GM13976 (cell line): Measurements from ENCODE around the gene LYRM4.

Source experiments
- DNase-seq: peaks from one replicate; pipeline ENCODE4 v3.0.0; 2012; ENCODE audit warnings: low spot score
- in situ Hi-C: fragments of 300-500 bp; cut with MboI; formaldehyde crosslinking; loops from one replicate; pipeline ENCODE4 v1.12.0; 2022; ENCODE audit warnings: low sequenced_read_pairs, mixed read lengths, inconsistent platforms; ENCODE audit not compliant: unreplicated experiment
- TF ChIP-seq, protein P1 (sequence below): IDR thresholded peaks from 2 replicates; pipeline ENCODE4 v1.5.1; 2012; ENCODE audit warnings: borderline replicate concordance, mild to moderate bottlenecking; ENCODE audit not compliant: insufficient read depth; ENCODE audit errors: extremely low read depth, missing control alignments, control extremely low read depth

The LYRM4 gene

DNA sequence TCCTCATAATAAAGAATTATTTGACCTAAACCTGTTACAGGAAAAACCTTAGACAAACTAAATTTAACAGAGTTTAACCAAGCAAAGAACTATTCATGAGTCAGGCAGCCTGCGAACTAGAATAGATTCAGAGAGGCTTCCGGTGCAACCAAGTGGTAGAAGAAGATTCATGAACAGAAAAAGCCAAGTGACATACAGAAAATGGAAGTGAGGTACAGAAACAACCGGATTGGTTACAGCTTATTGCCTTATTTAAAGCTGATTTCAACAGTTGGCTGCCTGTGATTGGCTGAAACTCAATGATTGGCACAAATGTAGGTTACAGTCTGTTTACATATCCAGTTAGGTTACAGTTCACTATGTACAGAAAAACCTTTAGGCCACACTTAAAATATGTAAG is 165.5 kb downstream of the LYRM4 start:
- peak; percentile 64 for DNase-seq
- TF ChIP-seq, protein P1, sequence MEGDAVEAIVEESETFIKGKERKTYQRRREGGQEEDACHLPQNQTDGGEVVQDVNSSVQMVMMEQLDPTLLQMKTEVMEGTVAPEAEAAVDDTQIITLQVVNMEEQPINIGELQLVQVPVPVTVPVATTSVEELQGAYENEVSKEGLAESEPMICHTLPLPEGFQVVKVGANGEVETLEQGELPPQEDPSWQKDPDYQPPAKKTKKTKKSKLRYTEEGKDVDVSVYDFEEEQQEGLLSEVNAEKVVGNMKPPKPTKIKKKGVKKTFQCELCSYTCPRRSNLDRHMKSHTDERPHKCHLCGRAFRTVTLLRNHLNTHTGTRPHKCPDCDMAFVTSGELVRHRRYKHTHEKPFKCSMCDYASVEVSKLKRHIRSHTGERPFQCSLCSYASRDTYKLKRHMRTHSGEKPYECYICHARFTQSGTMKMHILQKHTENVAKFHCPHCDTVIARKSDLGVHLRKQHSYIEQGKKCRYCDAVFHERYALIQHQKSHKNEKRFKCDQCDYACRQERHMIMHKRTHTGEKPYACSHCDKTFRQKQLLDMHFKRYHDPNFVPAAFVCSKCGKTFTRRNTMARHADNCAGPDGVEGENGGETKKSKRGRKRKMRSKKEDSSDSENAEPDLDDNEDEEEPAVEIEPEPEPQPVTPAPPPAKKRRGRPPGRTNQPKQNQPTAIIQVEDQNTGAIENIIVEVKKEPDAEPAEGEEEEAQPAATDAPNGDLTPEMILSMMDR, result no peak
- in situ Hi-C loops, result no loop called here

DNA sequence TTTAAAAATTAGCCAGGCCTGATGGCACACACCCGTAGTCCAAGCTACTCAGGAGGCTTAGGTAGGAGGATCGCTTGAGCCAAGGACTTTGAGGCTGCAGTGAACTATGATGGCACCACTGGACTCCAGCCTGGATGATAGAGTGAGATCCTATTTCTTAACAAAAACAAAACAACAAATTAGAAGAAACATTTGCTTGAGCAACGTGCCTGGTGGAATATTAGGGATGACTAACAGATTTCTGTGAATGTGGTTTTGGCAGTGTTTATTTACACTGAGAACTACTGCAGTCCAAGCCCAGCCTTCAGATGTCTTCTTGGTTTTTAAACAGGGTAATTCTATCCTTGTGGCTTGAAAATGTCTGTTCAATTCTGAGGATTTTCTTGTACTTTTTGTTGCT is 166.4 kb downstream of the LYRM4 start:
- TF ChIP-seq, protein P1, result no peak
- DNase-seq, result no peak
- in situ Hi-C loops, result no loop called here

DNA sequence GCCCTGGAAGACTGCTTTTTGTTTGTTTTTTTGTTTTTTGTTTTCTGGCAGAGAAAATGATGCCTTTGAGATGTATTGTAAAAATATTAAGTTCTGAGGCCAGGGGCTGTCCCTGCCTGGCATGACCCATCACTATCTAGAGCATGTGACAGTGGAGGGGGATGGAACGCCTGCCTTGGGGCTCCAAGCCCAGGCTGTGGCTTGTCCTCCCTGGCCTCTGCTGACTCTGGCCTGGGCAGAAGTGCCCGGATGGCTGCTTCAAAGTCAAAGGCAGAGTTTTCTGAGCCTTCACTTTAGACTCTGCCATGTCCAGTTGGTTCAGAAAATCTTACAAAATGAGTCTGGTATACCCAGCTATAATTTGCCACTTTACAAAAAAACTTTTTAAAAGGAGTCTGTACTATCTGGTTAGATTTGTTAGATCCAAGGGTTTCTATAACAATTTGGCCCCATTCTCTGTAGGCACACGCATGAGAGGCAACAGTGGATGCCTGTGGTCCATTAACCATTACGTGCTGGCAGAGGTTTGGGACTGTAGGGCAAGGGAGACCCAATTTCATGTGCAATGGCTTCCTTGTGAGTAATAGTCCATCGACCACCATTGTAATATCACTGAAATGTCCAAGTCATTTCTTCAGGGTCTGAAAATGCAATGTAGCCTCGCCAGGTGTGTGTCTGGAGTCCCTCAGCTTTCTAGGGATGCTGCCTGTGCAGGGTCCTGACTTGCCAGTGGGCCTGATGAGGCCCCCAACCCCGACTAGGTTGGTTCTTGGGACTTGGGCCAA is 167.3 kb downstream of the LYRM4 start:
- TF ChIP-seq, protein P1, result no peak
- in situ Hi-C loops, result no loop called here
- no peak for DNase-seq

DNA sequence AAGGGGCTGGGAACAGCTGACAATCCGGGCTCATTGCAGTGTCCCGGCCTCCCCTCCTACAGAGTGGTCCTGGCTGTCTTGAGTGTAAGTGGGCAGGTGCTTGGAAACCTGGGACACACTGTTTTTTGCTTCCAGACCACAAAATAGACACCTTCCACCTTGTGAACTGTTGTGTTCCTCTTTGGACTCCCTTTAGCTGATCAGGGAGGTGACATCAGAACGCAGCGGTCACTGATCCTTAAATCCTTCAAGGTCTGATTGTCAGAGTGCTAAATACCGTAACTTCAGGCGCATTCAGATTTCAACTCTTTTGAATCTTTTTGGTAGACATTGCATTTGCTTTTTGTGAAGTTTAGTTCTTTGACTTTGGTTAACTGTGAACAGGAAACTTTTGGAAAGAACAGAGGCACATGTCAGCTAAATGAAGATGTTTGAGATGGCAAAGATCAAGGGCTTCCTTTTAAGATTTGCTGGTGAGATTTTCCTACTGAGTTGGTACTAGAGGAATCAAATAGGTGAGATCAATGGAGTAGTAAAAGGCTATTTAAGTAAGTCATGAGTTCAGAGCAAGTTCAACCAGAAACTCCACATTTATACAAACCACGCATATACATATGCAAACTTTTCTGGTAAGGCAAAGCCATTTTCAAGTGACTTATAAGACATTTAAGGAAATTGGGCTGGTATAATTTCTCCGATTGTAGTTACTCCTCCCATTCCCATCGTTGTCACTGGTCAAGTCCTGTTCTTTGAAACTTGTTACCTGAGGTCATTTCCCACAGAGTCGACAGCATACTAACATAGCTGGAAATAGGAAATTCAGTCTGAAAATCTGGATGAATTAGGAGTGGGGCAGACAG is 169.3 kb downstream of the LYRM4 start:
- in situ Hi-C loops, result no loop called here
- TF ChIP-seq, protein P1, result no peak

DNA sequence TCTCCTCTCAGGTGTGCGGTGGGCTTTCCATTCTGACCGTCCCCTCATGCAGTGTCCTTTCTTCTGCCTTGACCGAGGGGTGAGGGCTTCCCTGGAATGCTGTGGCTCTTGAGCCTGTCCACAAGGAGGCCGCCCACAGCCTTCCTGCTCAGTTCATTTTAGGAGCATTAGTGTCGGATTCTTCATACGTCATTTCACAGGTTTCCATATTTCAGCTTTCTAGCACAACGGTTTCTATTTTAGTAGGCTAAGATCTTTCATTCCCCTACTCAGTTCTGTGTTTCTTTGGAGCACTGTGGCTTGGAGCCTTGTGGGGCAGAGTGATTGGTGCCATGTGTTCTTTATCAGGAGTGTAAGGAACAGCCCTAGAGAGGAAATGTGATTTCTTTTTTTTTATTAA is 170.1 kb downstream of the LYRM4 start:
- DNase-seq, result no peak
- in situ Hi-C loops, result no loop called here
- TF ChIP-seq, protein P1, result no peak

More for the DNA sequence above, 169.3 kb downstream of the LYRM4 start:
- no peak for DNase-seq

DNA sequence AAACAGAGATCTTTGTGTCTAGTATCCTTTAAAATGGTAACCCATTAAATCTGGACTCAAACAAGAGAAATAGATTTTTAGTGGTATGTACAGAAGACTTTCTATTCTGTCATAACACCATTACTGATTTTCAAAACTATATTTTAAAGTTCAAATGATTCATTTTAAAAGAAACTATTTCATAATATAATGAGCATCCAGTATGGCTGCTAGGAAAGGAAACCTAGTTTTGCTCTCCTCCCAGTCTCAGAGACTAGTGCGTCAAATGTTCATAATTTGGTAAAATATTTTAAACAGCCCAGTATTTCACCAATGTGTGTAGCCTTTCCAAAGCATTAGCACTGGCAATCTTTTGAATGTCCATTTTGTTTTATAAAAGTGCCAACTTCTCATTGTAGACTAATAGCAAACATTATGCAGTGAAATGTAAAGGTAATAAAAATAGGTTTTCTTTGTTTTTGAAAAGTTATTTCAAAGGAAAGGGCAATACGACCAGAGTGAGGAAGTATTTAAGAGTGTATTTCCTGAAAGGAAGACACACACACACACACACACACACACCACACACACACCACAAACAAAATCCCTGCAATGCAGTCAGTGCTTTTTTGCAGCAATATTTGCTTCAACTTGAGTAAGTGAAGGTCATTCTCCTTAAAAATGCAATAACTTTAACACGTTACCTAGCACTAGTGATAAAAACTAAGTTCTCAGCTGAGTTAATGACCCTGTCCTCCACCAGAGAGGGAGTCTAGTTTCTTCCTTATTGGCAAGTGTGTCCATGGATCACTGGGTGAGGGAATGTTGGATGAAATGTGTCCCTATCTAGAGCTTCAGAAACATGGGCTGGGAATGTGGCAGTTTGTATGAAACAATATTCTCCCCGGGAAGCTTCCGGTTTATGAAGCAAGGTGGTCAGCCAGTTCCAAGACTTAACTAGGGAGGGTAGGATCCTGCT is 171.0 kb downstream of the LYRM4 start:
- TF ChIP-seq, protein P1, result no peak
- in situ Hi-C loops, result no loop called here
- DNase-seq, result no peak
